GM21526 (cell line): ENCODE data around the gene TMEM129.
A peak's percentile ranks its signal among the peaks of the same experiment; 100 is the strongest.

Source experiments
- ATAC-seq: cut with Tn5 transposase; IDR thresholded peaks from one replicate; pipeline ENCODE4 v1.9.1; 2021; ENCODE audit warnings: moderate library complexity; ENCODE audit not compliant: unreplicated experiment, low FRiP score

The TMEM129 gene

GRCh38 chr4:1723131-1723801, 2.1 kb upstream of the TMEM129 start:
- ATAC-seq = no peak

GRCh38 chr4:1722551-1723118, 1.5 kb upstream of the TMEM129 start:
- no peak for ATAC-seq

- no peak for ATAC-seq
Measured at GRCh38 chr4:1721666-1722550, 785 bp upstream of the TMEM129 start.

GRCh38 chr4:1720163-1720983, 750 bp downstream of the TMEM129 start:
- peak; percentile 7 for ATAC-seq

GRCh38 chr4:1718095-1718850, 2.9 kb downstream of the TMEM129 start:
- no peak for ATAC-seq

- no peak for ATAC-seq
Measured at GRCh38 chr4:1717129-1718094, 3.7 kb downstream of the TMEM129 start.

GRCh38 chr4:1716065-1716945, 4.8 kb downstream of the TMEM129 start:
- ATAC-seq = no peak

- no peak for ATAC-seq
Measured at GRCh38 chr4:1715002-1715758, 5.9 kb downstream of the TMEM129 start.

GRCh38 chr4:1714303-1715001, 6.7 kb downstream of the TMEM129 start:
- ATAC-seq = no peak

GRCh38 chr4:1713003-1713851, 7.9 kb downstream of the TMEM129 start:
- ATAC-seq = no peak

- peak; percentile 78 for ATAC-seq
Measured at GRCh38 chr4:1712216-1713002, 8.7 kb downstream of the TMEM129 start, which contains the start of gene SLBP. SLBP (minus strand) TSS chr4:1712319; CDS start chr4:1712188, 131 bp downstream.

- peak; percentile 1 for ATAC-seq
Measured at GRCh38 chr4:1711571-1712215, 9.4 kb downstream of the TMEM129 start.

- ATAC-seq = no peak
Measured at GRCh38 chr4:1711055-1711570, 10.0 kb downstream of the TMEM129 start.

- no peak for ATAC-seq
Measured at GRCh38 chr4:1708581-1708980, 12.5 kb downstream of the TMEM129 start.
